MM.1S (cell line): Measurements from ENCODE around the gene CA12.

Experiments
- DNase-seq: peaks from one replicate; pipeline ENCODE4 v3.0.0-alpha.2; 2015
- H2AFZ ChIP-seq: fragments of 300-600 bp; sonication (generic); 2 replicates; pipeline ENCODE4 v1.6.0; 2016; ENCODE audit warnings: antibody characterized with exemption, low read length
- H3F3A ChIP-seq: fragments of 300-600 bp; sonication (generic); 2 replicates; pipeline ENCODE4 v1.6.1; 2016; ENCODE audit warnings: mild to moderate bottlenecking, antibody characterized with exemption, low read length, moderate library complexity, mixed read lengths; ENCODE audit not compliant: insufficient read depth
- H3K27ac ChIP-seq: fragments of 300-600 bp; sonication (generic); 2 replicates; pipeline ENCODE4 v1.5.1; 2016; ENCODE audit warnings: mild to moderate bottlenecking, low read length
- H3K27me3 ChIP-seq: fragments of 300-600 bp; sonication (generic); replicated peaks from 2 replicates; pipeline ENCODE4 v1.6.0; 2016; ENCODE audit warnings: low read length; ENCODE audit not compliant: insufficient read depth
- H3K36me3 ChIP-seq: fragments of 300-600 bp; sonication (generic); replicated peaks from 2 replicates; pipeline ENCODE4 v1.6.1; 2016; ENCODE audit warnings: mild to moderate bottlenecking, low read length, mixed read lengths; ENCODE audit not compliant: insufficient read depth
- H3K4me1 ChIP-seq: fragments of 300-600 bp; sonication (generic); 2 replicates; pipeline ENCODE4 v1.6.1; 2016; ENCODE audit warnings: low read length, mixed read lengths
- H3K4me2 ChIP-seq: fragments of 300-600 bp; sonication (generic); 2 replicates; pipeline ENCODE4 v1.6.0; 2016; ENCODE audit warnings: low read depth, low read length
- H3K4me3 ChIP-seq: fragments of 300-600 bp; sonication (generic); 2 replicates; pipeline ENCODE4 v1.5.1; 2016; ENCODE audit warnings: low read length, mixed read lengths
- H3K79me2 ChIP-seq: fragments of 300-600 bp; sonication (generic); 2 replicates; pipeline ENCODE4 v1.6.1; 2016; ENCODE audit warnings: mixed run types, low read length, mixed read lengths
- H3K9ac ChIP-seq: fragments of 300-600 bp; sonication (generic); 2 replicates; pipeline ENCODE4 v1.6.1; 2016; ENCODE audit warnings: low read length, mixed read lengths
- H3K9me2 ChIP-seq: fragments of 300-600 bp; sonication (generic); replicated peaks from 2 replicates; pipeline ENCODE4 v1.6.1; 2016; ENCODE audit warnings: mild to moderate bottlenecking, low read length, mixed read lengths; ENCODE audit not compliant: insufficient read depth
- H3K9me3 ChIP-seq: fragments of 300-600 bp; sonication (generic); replicated peaks from 2 replicates; pipeline ENCODE4 v1.6.1; 2016; ENCODE audit warnings: mild to moderate bottlenecking, low read length, mixed read lengths; ENCODE audit not compliant: insufficient read depth
- H4K20me1 ChIP-seq: fragments of 300-600 bp; sonication (generic); 2 replicates; pipeline ENCODE4 v1.6.1; 2016; ENCODE audit warnings: mild to moderate bottlenecking, low read length, moderate library complexity, mixed read lengths; ENCODE audit not compliant: insufficient read depth
- CTCF ChIP-seq: fragments of 300-600 bp; sonication (generic); IDR thresholded peaks from 2 replicates; pipeline ENCODE4 v1.5.1; 2016; ENCODE audit warnings: antibody characterized with exemption, low read length, mixed read lengths
- EZH2 ChIP-seq: fragments of 300-600 bp; sonication (generic); optimal IDR thresholded peaks from 2 replicates; pipeline ENCODE3; 2017; ENCODE audit warnings: low read depth, mild to moderate bottlenecking, antibody characterized with exemption, low read length, mixed read lengths
- EZH2phosphoT487 ChIP-seq: fragments of 300-600 bp; sonication (generic); IDR thresholded peaks from 2 replicates; pipeline ENCODE4 v1.6.1; 2018; ENCODE audit warnings: antibody characterized with exemption, low read length

Gene CA12

GRCh38 chr15:63352808-63353207, 28.8 kb downstream of the CA12 start:
- Histone ChIP-seq H3K36me3 (no peaks in the 10 kb centered on the region), H3K27ac (no peak overlapping the region)
- no peak for TF ChIP-seq CTCF
- TF ChIP-seq EZH2: no peak
- no peak for TF ChIP-seq EZH2phosphoT487

GRCh38 chr15:63351170-63351569, 30.5 kb downstream of the CA12 start:
- H3K27ac ChIP-seq: no peak overlapping the region
- no peaks in the 10 kb centered on the region for H3K9me2 ChIP-seq
- H2AFZ ChIP-seq: no peak overlapping the region
- H4K20me1 ChIP-seq: no peaks in the 10 kb centered on the region
- H3K4me3 ChIP-seq: no peak overlapping the region
- H3K9me3 ChIP-seq: no peaks in the 10 kb centered on the region
- no peak for TF ChIP-seq EZH2
- no peak for TF ChIP-seq EZH2phosphoT487
- TF ChIP-seq CTCF: no peak
- H3K4me1 ChIP-seq: peaks cover 14% of the 10 kb centered on the region
- H3K27me3 ChIP-seq: no peaks in the 10 kb centered on the region
- H3K79me2 ChIP-seq: no peaks in the 10 kb centered on the region
- no peak overlapping the region for H3K4me2 ChIP-seq
- DNase-seq: no peak
- no peaks in the 10 kb centered on the region for H3K36me3 ChIP-seq
- no peak overlapping the region for H3K9ac ChIP-seq
- H3F3A ChIP-seq: no peaks in the 10 kb centered on the region

More at GRCh38 chr15:63352808-63353207, 28.8 kb downstream of the CA12 start:
- no peak for DNase-seq
- no peak overlapping the region for H3K9ac ChIP-seq
- H3K27me3 ChIP-seq: no peaks in the 10 kb centered on the region
- no peaks in the 10 kb centered on the region for H3K9me3 ChIP-seq
- no peak overlapping the region for H2AFZ ChIP-seq
- no peaks in the 10 kb centered on the region for H4K20me1 ChIP-seq
- no peaks in the 10 kb centered on the region for H3K79me2 ChIP-seq
- no peak overlapping the region for H3K4me2 ChIP-seq
- H3K4me1 ChIP-seq: 0 out of 2 replicates have a peak, but pooled peaks cover under 1% of the 10 kb centered on the region
- no peak overlapping the region for H3K4me3 ChIP-seq
- no peaks in the 10 kb centered on the region for H3F3A ChIP-seq
- H3K9me2 ChIP-seq: no peaks in the 10 kb centered on the region

- H3K4me1 ChIP-seq: peaks cover 14% of the 10 kb centered on the region
- no peaks in the 10 kb centered on the region for H3K36me3 ChIP-seq
- no peaks in the 10 kb centered on the region for H3K9me2 ChIP-seq
- no peak overlapping the region for H3K4me2 ChIP-seq
- H3K27ac ChIP-seq: no peak overlapping the region
- no peaks in the 10 kb centered on the region for H3F3A ChIP-seq
- H4K20me1 ChIP-seq: no peaks in the 10 kb centered on the region
- DNase-seq: no peak
- no peaks in the 10 kb centered on the region for H3K9me3 ChIP-seq
- TF ChIP-seq CTCF (no peak), EZH2phosphoT487 (no peak), EZH2 (no peak)
- H3K27me3 ChIP-seq: no peaks in the 10 kb centered on the region
- H3K4me3 ChIP-seq: no peak overlapping the region
- H2AFZ ChIP-seq: no peak overlapping the region
- no peaks in the 10 kb centered on the region for H3K79me2 ChIP-seq
- H3K9ac ChIP-seq: no peak overlapping the region
Observed at GRCh38 chr15:63350178-63350621, 31.4 kb downstream of the CA12 start.
